CD4-positive, alpha-beta T cell (primary cell): ENCODE measurements around the gene F2RL1. TPM values are rescaled to one million over a fixed set of nuclear protein-coding genes. Genes with fewer than 3 reads are reported as not detected.

Source experiments
- ATAC-seq: fragments of 200-7000 bp; cut with Tn5 transposase; one replicate; pipeline ENCODE4 v1.10.0; 2022; ENCODE audit warnings: mild to moderate bottlenecking; ENCODE audit not compliant: poor library complexity
- CTCF ChIA-PET: fragments of 350-600 bp; sonication (Branson Sonifier 250); formaldehyde crosslinking; loops from one replicate; lab custom pipeline; 2021; ENCODE audit warnings: antibody characterized with exemption, inconsistent platforms; lab: Charles Lee
- POLR2A ChIA-PET: fragments of 350-600 bp; sonication (Branson Sonifier 250); formaldehyde crosslinking; loops from one replicate; lab custom pipeline; 2021; ENCODE audit warnings: antibody characterized with exemption, inconsistent platforms; lab: Charles Lee
- DNase-seq, 14 experiments: peaks; one replicate each; pipeline ENCODE4 v3.0.0-alpha.2; 2013 to 2020; ENCODE audit warnings: mixed read lengths in 2 of 14
- H3K27ac ChIP-seq, 2 donors: one replicate each; pipeline versions ENCODE4 v1.5.1 to v1.7.0; 2013; ENCODE audit warnings: low read length in 2 of 2, low read depth in 1 of 2, mild to moderate bottlenecking in 1 of 2
- H3K27me3 ChIP-seq, 2 experiments: 1 replicate in 1 of 2; 2 replicates in 1 of 2; pipeline versions ENCODE4 v1.6.1 to v1.7.0; 2013; ENCODE audit warnings: low read length in 2 of 2, control low read depth in 1 of 2, mild to moderate bottlenecking in 1 of 2, moderate library complexity in 1 of 2; ENCODE audit not compliant: insufficient read depth in 2 of 2, control insufficient read depth in 1 of 2
- H3K36me3 ChIP-seq: one replicate; pipeline ENCODE4 v1.6.1; 2013; ENCODE audit warnings: low read length, control low read depth; ENCODE audit not compliant: insufficient read depth
- H3K4me1 ChIP-seq: one replicate; pipeline ENCODE4 v1.6.1; 2013; ENCODE audit warnings: low read length, control low read depth; ENCODE audit not compliant: insufficient read depth
- H3K4me3 ChIP-seq: one replicate; pipeline ENCODE4 v1.5.1; 2013; ENCODE audit warnings: mild to moderate bottlenecking, low read length, moderate library complexity
- H3K9me3 ChIP-seq, 2 experiments: 1 replicate in 1 of 2; 2 replicates in 1 of 2; pipeline versions ENCODE4 v1.6.1 to v1.7.0; 2013; ENCODE audit warnings: low read length in 2 of 2, mild to moderate bottlenecking in 2 of 2, control low read depth in 1 of 2, moderate library complexity in 1 of 2; ENCODE audit not compliant: control insufficient read depth in 1 of 2, insufficient read depth in 1 of 2
- H3K27ac Mint-ChIP-seq: one replicate; pipeline ENCODE4 v1.8.0; 2020; ENCODE audit warnings: mixed read lengths
- H3K27me3 Mint-ChIP-seq: one replicate; pipeline ENCODE4 v1.8.0; 2021; ENCODE audit warnings: mixed read lengths
- H3K36me3 Mint-ChIP-seq: one replicate; pipeline ENCODE4 v1.8.0; 2021; ENCODE audit warnings: low read depth, mixed read lengths
- H3K4me1 Mint-ChIP-seq: one replicate; pipeline ENCODE4 v1.8.0; 2021; ENCODE audit warnings: low read depth, mixed read lengths
- H3K4me3 Mint-ChIP-seq: one replicate; pipeline ENCODE4 v1.8.0; 2020; ENCODE audit warnings: mild to moderate bottlenecking, mixed read lengths
- H3K9me3 Mint-ChIP-seq: one replicate; pipeline ENCODE4 v1.8.0; 2020; ENCODE audit warnings: mixed read lengths
- CTCF ChIP-seq: fragments of 200-600 bp; IDR thresholded peaks from one replicate; pipeline ENCODE4 v1.8.0; 2022; ENCODE audit warnings: antibody characterized with exemption, mild to moderate bottlenecking
- intact Hi-C, 2 experiments: fragments of 100-400 bp; cut with DNase I in 1 of 2; cut with micrococcal nuclease in 1 of 2; formaldehyde crosslinking; loops; one replicate each; pipeline versions ENCODE4 v1.15.1 to v1.9.0; 2023 to 2025; cut with DNase I, micrococcal nuclease
- total RNA-seq, 174 experiments: library from RNA in 2 of 174; stranded (reverse) in 2 of 174; gene quantifications; one replicate each; pipeline ENCODE4 v1.2.3 and lab custom pipeline; 2021 to 2026

The F2RL1 gene
- total RNA-seq, 2 experiments from 2014 or later: 1.7 to 2.1 TPM

- no peaks in the 10 kb centered on the region for H3K36me3 ChIP-seq
- Mint-ChIP-seq H3K9me3 (no peaks in the 10 kb centered on the region), H3K4me3 (no peak overlapping the region), H3K36me3 (no peaks in the 10 kb centered on the region), H3K27ac (no peak overlapping the region), H3K27me3 (no peaks in the 10 kb centered on the region), H3K4me1 (peaks cover 4% of the 10 kb centered on the region)
- ChIA-PET CTCF (no interaction called here), POLR2A (no interaction called here)
- no peak for TF ChIP-seq CTCF
- DNase-seq (no peak), ATAC-seq (no peak)
- H3K4me3 ChIP-seq: no peak overlapping the region
- H3K27me3 ChIP-seq: no peaks in the 10 kb centered on the region
- no peaks in the 10 kb centered on the region for H3K9me3 ChIP-seq
- no peak overlapping the region for H3K27ac ChIP-seq
- intact Hi-C loops: loop anchor here (5.0 to 10.0 kb wide), 3 partner anchors 166 to 1443 kb away; no protein-coding TSS in a partner anchor
- H3K4me1 ChIP-seq: peaks cover 9% of the 10 kb centered on the region
These were observed 42.8 kb downstream of the F2RL1 start for GRCh38 chr5:76861612-76862011.

GRCh38 chr5:76863001-76863400, 44.2 kb downstream of the F2RL1 start:
- no peak overlapping the region for H3K4me3 Mint-ChIP-seq
- no peaks in the 10 kb centered on the region for H3K27me3 ChIP-seq
- ChIA-PET POLR2A (no interaction called here), CTCF (no interaction called here)
- no peaks in the 10 kb centered on the region for H3K36me3 Mint-ChIP-seq
- DNase-seq (no peak), ATAC-seq (no peak)
- no peaks in the 10 kb centered on the region for H3K36me3 ChIP-seq
- intact Hi-C loops: loop anchor here (5.0 to 10.0 kb wide), 3 partner anchors 164 to 1442 kb away; no protein-coding TSS in a partner anchor
- no peaks in the 10 kb centered on the region for H3K27me3 Mint-ChIP-seq
- H3K4me1 ChIP-seq: no peaks in the 10 kb centered on the region
- H3K9me3 ChIP-seq: no peaks in the 10 kb centered on the region
- TF ChIP-seq CTCF: no peak
- H3K4me3 ChIP-seq: no peak overlapping the region
- H3K27ac Mint-ChIP-seq: no peak overlapping the region
- H3K27ac ChIP-seq: no peak overlapping the region
- H3K9me3 Mint-ChIP-seq: no peaks in the 10 kb centered on the region
- H3K4me1 Mint-ChIP-seq: no peaks in the 10 kb centered on the region

GRCh38 chr5:76866503-76866902, 47.7 kb downstream of the F2RL1 start:
- Histone ChIP-seq H3K9me3 (no peaks in the 10 kb centered on the region), H3K27ac (no peak overlapping the region), H3K4me3 (no peak overlapping the region), H3K36me3 (no peaks in the 10 kb centered on the region), H3K27me3 (no peaks in the 10 kb centered on the region), H3K4me1 (no peaks in the 10 kb centered on the region)
- ATAC-seq (no peak), DNase-seq (no peak)
- Mint-ChIP-seq H3K27ac (no peak overlapping the region), H3K4me3 (no peak overlapping the region), H3K4me1 (no peaks in the 10 kb centered on the region), H3K36me3 (no peaks in the 10 kb centered on the region), H3K9me3 (no peaks in the 10 kb centered on the region), H3K27me3 (no peaks in the 10 kb centered on the region)
- CTCF ChIA-PET: no interaction called here
- intact Hi-C loops: loop anchor here (2.0 to 10.0 kb wide), 6 partner anchors 166 to 1438 kb away; partner anchors contain the start of gene AGGF1 (in 1 of the 2)
- POLR2A ChIA-PET: no interaction called here
- TF ChIP-seq CTCF: no peak
